GM18907 (cell line): ENCODE results near the gene GAP43.

Source experiments
- ATAC-seq: cut with Tn5 transposase; IDR thresholded peaks from one replicate; pipeline ENCODE4 v1.9.1; 2021; ENCODE audit warnings: mild to moderate bottlenecking, moderate library complexity; ENCODE audit not compliant: unreplicated experiment

The GAP43 gene

DNA sequence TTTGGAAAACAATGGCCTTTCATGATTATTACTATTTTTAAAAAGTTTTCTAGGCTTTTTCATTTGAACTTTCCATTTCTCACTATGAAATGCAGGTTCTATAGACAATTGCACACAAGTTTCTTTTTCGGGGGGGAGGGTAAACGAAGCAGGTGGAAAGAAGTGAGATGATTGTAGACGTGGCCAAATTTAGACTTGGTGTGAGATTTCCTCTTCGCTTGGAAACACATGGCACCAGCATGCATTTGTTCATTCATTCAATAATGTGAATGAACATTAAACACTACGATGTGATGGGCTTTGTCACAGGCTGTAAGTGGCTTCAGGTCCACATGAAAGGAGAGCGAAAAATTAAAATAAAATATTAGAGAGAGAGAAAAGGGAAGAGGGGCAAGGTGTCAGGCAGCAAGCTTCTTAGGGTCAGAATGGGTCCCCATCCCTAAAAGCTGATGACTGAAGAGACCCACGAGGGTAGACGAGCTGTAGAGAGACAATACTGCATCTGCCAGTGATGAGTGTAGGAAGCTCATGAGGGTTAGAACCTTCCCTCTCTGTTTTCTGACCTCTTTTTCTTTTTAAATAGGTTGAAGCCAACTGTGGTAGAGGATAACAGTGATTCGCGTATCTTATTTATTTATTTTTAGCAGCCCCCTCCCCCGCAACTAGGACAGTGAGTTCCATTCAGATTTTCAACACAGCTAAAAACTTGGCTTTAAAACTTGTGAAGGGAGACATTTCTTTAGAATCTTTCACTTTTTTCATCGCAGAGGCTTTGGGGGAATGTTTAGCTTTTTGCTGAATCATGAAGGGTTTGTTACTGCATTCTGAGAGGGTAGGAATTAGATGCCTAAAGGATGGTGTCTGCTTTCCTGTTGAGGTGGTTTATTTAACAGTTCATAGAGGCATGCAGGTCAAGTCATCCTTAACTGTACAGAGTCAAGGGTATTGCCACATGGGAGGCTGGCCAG is 36.2 kb downstream of the GAP43 start:
- peak; percentile 18 for ATAC-seq

GRCh38 chr3:115660646-115661337 is 37.5 kb downstream of the GAP43 start:
- ATAC-seq = no peak

DNA sequence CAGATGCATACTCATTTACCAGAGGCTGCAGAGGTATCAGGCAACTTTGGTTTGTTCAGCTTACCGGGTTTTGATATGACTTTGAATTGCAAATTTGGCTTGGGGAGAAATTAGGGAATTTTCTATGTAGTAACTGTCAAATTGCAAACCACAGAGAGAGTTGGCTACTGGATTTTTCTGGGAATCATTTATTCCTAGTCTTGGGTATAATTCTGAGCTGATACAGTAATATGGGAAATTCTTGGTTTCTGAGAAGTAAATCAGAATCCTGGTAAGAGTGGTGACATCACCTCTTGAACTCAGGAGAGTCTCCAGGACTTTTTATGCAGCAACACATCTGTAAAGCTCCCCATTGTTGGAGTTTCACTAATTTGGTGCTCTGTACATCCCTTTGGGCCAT is 39.0 kb downstream of the GAP43 start:
- ATAC-seq = no peak

DNA sequence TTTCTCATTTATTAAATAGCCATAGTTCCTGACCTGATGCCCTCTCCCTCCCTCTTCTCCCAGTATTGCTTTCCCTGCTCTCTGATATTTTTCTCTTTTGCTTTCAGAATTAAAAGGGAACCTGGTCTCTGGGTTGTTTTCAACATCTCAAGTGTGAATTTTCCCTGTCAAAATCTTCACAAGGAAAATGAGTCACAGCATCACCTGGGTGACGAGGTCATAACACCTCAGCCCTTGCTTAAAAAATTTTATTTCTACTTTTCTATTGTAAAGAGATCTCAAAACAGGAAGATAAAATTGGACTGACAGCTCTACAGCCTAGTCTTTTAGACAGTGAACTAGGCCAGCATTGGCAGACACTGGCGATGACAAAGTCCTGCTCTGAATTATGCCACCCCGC is 40.1 kb downstream of the GAP43 start:
- ATAC-seq = no peak

DNA sequence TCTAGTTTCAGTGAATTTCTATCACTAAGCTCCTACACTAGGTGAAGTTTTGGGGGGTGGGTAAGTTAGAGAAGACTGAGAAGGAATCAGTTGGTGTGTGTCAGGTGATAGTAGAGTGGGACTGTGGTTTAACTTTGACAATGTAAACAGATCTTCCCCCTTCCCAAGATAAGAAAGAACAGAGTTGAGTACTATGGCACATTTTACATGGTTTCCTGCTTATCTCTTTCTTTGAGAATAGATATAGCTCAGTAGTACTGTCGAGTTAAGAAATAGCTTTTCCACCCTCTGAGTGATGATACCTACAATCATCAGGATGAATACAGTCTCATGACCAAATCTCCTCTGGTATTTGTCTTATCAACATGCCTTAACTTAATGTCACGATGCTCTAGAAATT is 42.8 kb downstream of the GAP43 start:
- no peak for ATAC-seq

DNA sequence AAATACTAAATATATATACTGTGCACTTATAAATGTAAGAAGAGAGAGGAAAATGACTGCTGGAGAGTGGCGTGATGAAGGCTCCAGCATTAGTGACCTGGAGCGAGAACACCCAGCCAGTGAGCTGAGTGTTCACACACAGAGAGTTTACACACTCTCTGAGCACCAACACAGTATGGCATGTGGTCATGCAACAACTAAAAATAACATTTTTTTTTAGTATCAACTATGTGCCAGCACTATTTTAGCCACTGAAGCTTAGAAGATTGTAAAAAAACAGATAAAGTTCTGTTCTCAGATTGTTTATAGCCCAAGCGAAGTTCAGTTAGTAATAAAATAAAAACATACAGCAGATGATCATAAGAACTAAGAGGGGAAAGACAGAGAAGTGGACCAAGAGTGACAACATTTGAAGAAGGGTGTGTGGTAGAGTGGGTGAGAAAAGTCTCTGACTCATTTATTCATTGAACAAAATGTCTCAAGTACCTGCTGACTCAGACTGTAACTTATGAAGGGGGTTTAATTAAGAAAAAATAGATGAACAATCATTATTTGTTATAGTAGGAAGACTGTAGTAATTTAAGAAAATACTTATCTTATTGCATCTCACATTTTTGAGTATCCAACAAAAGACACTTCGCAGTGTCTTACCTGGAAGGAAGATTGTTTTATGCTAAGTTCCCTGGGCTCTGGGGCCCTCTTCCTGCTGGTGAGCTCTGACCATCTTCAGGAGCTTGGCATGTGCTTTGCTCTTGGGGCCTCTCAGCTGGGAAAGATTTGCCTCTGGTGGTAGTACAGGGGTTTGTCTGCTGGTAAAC is 43.8 kb downstream of the GAP43 start:
- ATAC-seq = peak; percentile 61

- peak; percentile 37 for ATAC-seq
These were observed 44.4 kb downstream of the GAP43 start for GRCh38 chr3:115667738-115668065.

DNA sequence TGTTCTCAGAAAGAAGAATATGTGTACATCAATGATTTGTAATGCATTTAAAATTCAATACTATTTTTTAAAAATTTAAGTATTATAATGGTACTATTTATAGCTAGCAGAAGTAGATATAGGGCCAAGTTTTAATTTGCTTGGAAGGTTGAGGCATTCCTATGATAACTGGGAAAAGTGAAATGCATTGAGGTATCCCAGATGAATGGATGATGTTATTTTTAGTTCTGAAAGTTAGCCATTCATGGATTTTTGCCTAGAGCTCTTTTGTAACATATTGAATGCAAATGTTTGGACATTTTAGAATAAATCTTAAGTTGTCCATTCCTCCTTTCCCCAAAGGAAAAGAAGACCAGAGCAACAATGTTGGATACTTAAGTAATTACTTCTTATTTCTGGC is 47.6 kb downstream of the GAP43 start:
- ATAC-seq = no peak

GRCh38 chr3:115671761-115672455 is 48.6 kb downstream of the GAP43 start:
- no peak for ATAC-seq

GRCh38 chr3:115673881-115674280 is 50.6 kb downstream of the GAP43 start:
- no peak for ATAC-seq

DNA sequence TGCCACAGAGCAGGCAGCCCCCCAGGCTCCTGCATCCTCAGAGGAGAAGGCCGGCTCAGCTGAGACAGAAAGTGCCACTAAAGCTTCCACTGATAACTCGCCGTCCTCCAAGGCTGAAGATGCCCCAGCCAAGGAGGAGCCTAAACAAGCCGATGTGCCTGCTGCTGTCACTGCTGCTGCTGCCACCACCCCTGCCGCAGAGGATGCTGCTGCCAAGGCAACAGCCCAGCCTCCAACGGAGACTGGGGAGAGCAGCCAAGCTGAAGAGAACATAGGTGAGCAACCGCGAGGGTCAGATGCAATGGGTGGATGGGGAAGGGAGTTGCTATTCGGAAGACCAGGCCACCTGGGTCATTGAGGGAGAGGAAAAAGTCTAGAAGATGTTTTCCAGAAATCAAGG is 53.0 kb downstream of the GAP43 start:
- ATAC-seq = no peak

GRCh38 chr3:115680803-115681345 is 57.6 kb downstream of the GAP43 start:
- no peak for ATAC-seq

GRCh38 chr3:115681736-115682135 is 58.4 kb downstream of the GAP43 start:
- no peak for ATAC-seq

DNA sequence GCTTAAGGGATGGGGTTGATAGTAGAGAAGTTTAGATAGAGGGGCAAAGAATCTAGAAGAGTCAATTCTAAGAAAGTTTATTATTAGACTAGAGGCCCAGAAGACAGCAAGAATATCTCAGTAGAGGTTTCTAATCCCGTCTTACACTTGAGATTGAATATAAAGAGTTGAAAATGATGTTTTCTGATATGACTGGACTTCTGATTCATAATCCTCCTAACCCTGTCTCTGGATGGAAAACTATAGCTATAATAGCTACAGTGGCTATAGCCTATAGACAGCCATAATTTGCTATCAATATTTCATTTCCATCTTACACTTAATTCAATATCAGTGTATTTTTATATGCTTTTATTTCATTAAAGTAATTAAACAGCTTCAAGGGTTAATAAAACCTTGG is 60.0 kb downstream of the GAP43 start:
- ATAC-seq = no peak

DNA sequence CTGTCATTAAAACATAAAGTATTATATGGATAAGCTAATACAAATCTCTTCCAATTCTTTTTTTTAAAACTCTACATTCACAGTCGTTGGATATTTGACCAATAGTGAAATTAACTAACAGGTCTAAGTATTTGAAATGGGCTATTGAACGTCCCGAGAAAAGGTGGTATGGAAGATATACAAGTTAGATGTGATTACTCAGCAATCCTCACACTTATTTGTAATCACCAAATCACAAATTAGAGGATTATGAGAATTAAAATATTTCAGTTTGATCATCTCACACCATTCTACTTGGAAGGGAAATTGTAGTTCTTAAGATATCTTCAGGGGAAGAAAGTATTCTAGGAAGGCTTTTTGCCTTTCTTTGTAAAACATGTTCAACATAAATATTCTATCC is 60.5 kb downstream of the GAP43 start:
- no peak for ATAC-seq

- ATAC-seq = peak; percentile 92
These were observed 61.8 kb downstream of the GAP43 start for GRCh38 chr3:115685097-115685496.

DNA sequence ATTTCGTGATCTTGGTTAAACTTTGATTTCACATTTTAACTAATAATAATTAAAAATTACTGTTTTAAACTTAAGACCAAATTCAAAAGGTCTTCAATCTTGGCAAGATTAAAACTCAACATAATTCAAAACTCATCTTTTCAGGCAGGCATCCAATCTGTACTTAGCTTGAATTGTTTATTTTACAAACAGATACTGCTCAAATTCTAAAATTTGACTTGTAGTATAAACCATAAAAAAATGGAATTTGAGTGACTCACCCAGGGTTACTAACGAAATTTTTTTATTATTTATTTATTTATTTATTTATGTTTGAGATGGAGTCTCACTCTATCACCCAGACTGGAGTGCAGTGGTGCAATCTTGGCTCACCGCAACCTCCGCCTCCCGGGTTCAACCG is 64.4 kb downstream of the GAP43 start:
- no peak for ATAC-seq

DNA sequence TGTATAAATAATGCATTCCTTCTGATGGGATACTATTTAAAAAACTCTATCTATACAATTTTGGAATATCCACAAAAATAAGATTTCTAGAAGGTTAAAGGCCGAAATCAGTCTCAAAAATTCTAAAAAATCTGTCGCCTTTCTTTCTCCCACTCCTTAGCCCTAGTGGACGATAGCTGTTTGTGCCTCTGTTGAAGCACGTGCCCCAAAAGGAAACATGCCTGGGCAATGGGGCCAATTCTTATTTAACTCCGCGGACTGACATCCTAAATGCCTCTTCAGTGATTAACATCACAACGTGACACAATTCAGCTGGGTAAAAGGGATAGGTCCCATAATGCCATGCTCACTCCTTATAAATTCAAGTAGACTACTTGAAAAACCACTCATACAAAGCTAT is 65.1 kb downstream of the GAP43 start:
- ATAC-seq = no peak

GRCh38 chr3:115689928-115690327 is 66.6 kb downstream of the GAP43 start:
- ATAC-seq = no peak

GRCh38 chr3:115691964-115692363 is 68.7 kb downstream of the GAP43 start:
- ATAC-seq = no peak
